Astrocyte of the spinal cord (primary cell): ENCODE measurements around the gene FAM50A.
A peak's percentile ranks its signal among the peaks of the same experiment; 100 is the strongest.

Experiments
- DNase-seq: peaks from one replicate; pipeline ENCODE4 v3.0.0; 2011; ENCODE audit warnings: low read depth, low spot score
- H3K4me3 ChIP-seq: 2 replicates; pipeline ENCODE4 v1.5.1; 2011; ENCODE audit warnings: low read depth, mild to moderate bottlenecking, low read length, moderate library complexity
- CTCF ChIP-seq: IDR thresholded peaks from 2 replicates; pipeline ENCODE4 v1.5.1; 2012; ENCODE audit warnings: low read depth, mild to moderate bottlenecking, low read length, inconsistent platforms
- in situ Hi-C: cut with HindIII; loops from 2 replicates; pipeline ENCODE4 v1.10.0; 2017; ENCODE audit warnings: low sequenced_read_pairs

FAM50A gene

GRCh38 chrX:154444755-154445246 is 860 bp downstream of the FAM50A start:
- no peak for TF ChIP-seq CTCF
- in situ Hi-C loops: no loop called here
- DNase-seq: no peak
- peak overlapping the region; percentile 55 for H3K4me3 ChIP-seq

GRCh38 chrX:154445776-154446175 is 1.8 kb downstream of the FAM50A start:
- H3K4me3 ChIP-seq: no peak overlapping the region
- in situ Hi-C loops: no loop called here
- TF ChIP-seq CTCF: no peak
- no peak for DNase-seq

- TF ChIP-seq CTCF: no peak
- DNase-seq: no peak
- no peak overlapping the region for H3K4me3 ChIP-seq
- in situ Hi-C loops: no loop called here
These were observed 2.5 kb downstream of the FAM50A start for GRCh38 chrX:154446430-154446829.

- in situ Hi-C loops: no loop called here
- DNase-seq: no peak
- H3K4me3 ChIP-seq: no peak overlapping the region
- TF ChIP-seq CTCF: no peak
These were observed 4.5 kb downstream of the FAM50A start for GRCh38 chrX:154448484-154448883.

GRCh38 chrX:154449618-154450017 is 5.7 kb downstream of the FAM50A start:
- no peak for DNase-seq
- H3K4me3 ChIP-seq: no peak overlapping the region
- in situ Hi-C loops: no loop called here
- no peak for TF ChIP-seq CTCF

GRCh38 chrX:154450312-154450711 is 6.4 kb downstream of the FAM50A start:
- DNase-seq: no peak
- in situ Hi-C loops: no loop called here
- TF ChIP-seq CTCF: no peak
- H3K4me3 ChIP-seq: no peak overlapping the region

GRCh38 chrX:154452823-154453222 is 8.9 kb downstream of the FAM50A start:
- no peak overlapping the region for H3K4me3 ChIP-seq
- TF ChIP-seq CTCF: peak; percentile 5
- in situ Hi-C loops: no loop called here
- DNase-seq: no peak
